Measurements from ENCODE around the gene PIWIL4.
"Not testable (repeated sequence)": the region's sequence is repeated elsewhere in the genome, so short reads cannot be mapped to it uniquely, and the experiment has no call there.

PIWIL4 gene

GRCh38 chr11:94639901-94640721 lies 72.9 kb downstream of the PIWIL4 start:
- DNase-seq (ENCODE audit: extremely low read depth, insufficient read length): no peak
- Histone ChIP-seq H3K4me3 (replicated peaks; ENCODE audit: low read depth, low read length) (no peak overlapping the region), H3K27me3 (replicated peaks; ENCODE audit: control insufficient read depth, insufficient read depth, low read length) (no peaks in the 10 kb centered on the region), H3K36me3 (ENCODE audit: control insufficient read depth, insufficient read depth, low read length) (no peaks in the 10 kb centered on the region)
- TF ChIP-seq CTCF (IDR thresholded peaks at IDR 0.05; ENCODE audit: insufficient read depth, low read length, poor library complexity, severe bottlenecking): no peak

GRCh38 chr11:94641167-94641761 lies 74.1 kb downstream of the PIWIL4 start:
- no peak for TF ChIP-seq CTCF (IDR thresholded peaks at IDR 0.05; ENCODE audit: insufficient read depth, low read length, poor library complexity, severe bottlenecking)

GRCh38 chr11:94643186-94643585 lies 76.0 kb downstream of the PIWIL4 start:
- H3K36me3 ChIP-seq (ENCODE audit: control insufficient read depth, insufficient read depth, low read length); H3K4me3 ChIP-seq (replicated peaks; ENCODE audit: low read depth, low read length); DNase-seq (ENCODE audit: extremely low read depth, insufficient read length); H3K27me3 ChIP-seq (replicated peaks; ENCODE audit: control insufficient read depth, insufficient read depth, low read length): not testable (repeated sequence)

More at GRCh38 chr11:94641167-94641761, 74.1 kb downstream of the PIWIL4 start:
- Histone ChIP-seq H3K4me3 (replicated peaks; ENCODE audit: low read depth, low read length) (no peak overlapping the region), H3K36me3 (ENCODE audit: control insufficient read depth, insufficient read depth, low read length) (no peaks in the 10 kb centered on the region), H3K27me3 (replicated peaks; ENCODE audit: control insufficient read depth, insufficient read depth, low read length) (no peaks in the 10 kb centered on the region)
- DNase-seq (ENCODE audit: extremely low read depth, insufficient read length): no peak

DNA sequence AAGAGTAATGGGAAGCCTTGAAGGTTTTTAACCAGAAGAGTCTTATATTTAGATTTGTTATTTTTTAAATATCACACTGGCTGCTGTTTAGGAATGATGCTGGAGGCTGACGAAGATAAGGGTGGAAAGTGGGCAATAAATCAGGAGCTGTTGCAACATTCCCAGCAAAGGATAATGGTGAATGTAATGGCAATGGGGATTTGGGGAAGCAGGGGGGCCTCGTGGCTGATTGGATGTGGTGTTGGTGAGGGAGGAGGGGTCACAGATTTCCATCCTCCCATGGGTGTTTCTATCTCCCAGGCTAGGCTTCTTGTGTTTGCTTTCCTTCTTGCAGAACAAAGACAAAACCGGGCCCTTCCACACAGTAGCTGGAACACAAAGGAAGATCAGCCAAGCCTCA lies 80.8 kb downstream of the PIWIL4 start:
- no peak for TF ChIP-seq CTCF (IDR thresholded peaks at IDR 0.05; ENCODE audit: insufficient read depth, low read length, poor library complexity, severe bottlenecking)
- no peaks in the 10 kb centered on the region for H3K36me3 ChIP-seq (ENCODE audit: control insufficient read depth, insufficient read depth, low read length)
- H3K27me3 ChIP-seq (replicated peaks; ENCODE audit: control insufficient read depth, insufficient read depth, low read length): no peaks in the 10 kb centered on the region
- no peak overlapping the region for H3K4me3 ChIP-seq (replicated peaks; ENCODE audit: low read depth, low read length)
- DNase-seq (ENCODE audit: extremely low read depth, insufficient read length): no peak

- TF ChIP-seq CTCF (IDR thresholded peaks at IDR 0.05; ENCODE audit: insufficient read depth, low read length, poor library complexity, severe bottlenecking): no peak
- H3K36me3 ChIP-seq (ENCODE audit: control insufficient read depth, insufficient read depth, low read length): no peaks in the 10 kb centered on the region
- H3K4me3 ChIP-seq (replicated peaks; ENCODE audit: low read depth, low read length): no peak overlapping the region
- no peak for DNase-seq (ENCODE audit: extremely low read depth, insufficient read length)
- no peaks in the 10 kb centered on the region; the same call in 1 of the 2 replicates for H3K27me3 ChIP-seq (replicated peaks; ENCODE audit: control insufficient read depth, insufficient read depth, low read length)
Observed at GRCh38 chr11:94648789-94649188, 81.6 kb downstream of the PIWIL4 start.

- H3K27me3 ChIP-seq (replicated peaks; ENCODE audit: control insufficient read depth, insufficient read depth, low read length): no peaks in the 10 kb centered on the region; the same call in 1 of the 2 replicates
- no peak for DNase-seq (ENCODE audit: extremely low read depth, insufficient read length)
- no peaks in the 10 kb centered on the region for H3K36me3 ChIP-seq (ENCODE audit: control insufficient read depth, insufficient read depth, low read length)
- no peak for TF ChIP-seq CTCF (IDR thresholded peaks at IDR 0.05; ENCODE audit: insufficient read depth, low read length, poor library complexity, severe bottlenecking)
- no peak overlapping the region for H3K4me3 ChIP-seq (replicated peaks; ENCODE audit: low read depth, low read length)
Observed at GRCh38 chr11:94649254-94649653, 82.1 kb downstream of the PIWIL4 start.

Measured in GM06990 (cell line).